ENCODE results near the gene PIF1.

DNA sequence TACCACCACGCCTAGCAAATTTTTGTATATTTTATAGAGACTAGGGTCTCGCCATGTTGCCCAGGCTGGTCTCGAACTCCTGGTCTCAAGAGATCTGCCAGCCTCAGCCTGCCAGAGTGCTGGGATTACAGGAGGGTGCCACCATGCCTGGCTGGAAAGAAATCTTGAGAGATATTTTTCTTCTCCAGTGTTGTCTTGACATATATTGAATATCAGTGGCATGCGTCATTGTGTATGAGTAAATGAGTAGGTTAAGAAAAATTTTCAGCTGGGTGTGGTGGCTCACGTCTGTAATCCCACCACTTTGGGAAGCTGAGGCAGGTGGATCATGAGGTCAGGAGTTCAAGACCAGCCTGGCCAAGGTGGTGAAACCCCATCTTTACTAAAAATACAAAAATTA is 3.5 kb upstream of the PIF1 start:
- TF ChIP-seq, protein P1, sequence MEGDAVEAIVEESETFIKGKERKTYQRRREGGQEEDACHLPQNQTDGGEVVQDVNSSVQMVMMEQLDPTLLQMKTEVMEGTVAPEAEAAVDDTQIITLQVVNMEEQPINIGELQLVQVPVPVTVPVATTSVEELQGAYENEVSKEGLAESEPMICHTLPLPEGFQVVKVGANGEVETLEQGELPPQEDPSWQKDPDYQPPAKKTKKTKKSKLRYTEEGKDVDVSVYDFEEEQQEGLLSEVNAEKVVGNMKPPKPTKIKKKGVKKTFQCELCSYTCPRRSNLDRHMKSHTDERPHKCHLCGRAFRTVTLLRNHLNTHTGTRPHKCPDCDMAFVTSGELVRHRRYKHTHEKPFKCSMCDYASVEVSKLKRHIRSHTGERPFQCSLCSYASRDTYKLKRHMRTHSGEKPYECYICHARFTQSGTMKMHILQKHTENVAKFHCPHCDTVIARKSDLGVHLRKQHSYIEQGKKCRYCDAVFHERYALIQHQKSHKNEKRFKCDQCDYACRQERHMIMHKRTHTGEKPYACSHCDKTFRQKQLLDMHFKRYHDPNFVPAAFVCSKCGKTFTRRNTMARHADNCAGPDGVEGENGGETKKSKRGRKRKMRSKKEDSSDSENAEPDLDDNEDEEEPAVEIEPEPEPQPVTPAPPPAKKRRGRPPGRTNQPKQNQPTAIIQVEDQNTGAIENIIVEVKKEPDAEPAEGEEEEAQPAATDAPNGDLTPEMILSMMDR (conservative IDR thresholded peaks at IDR 0.05; ENCODE audit: low read length) = no peak
- TF ChIP-seq EZH2phosphoT487 (IDR thresholded peaks at IDR 0.05; ENCODE audit: borderline replicate concordance, low read depth, low read length) = no peak
